GM18870 (cell line): ENCODE data around the gene AMIGO1.
A peak's percentile ranks its signal among the peaks of the same experiment; 100 is the strongest.

ENCODE experiments used
- ATAC-seq: cut with Tn5 transposase; IDR thresholded peaks from one replicate; pipeline ENCODE4 v1.9.1; 2021; ENCODE audit warnings: moderate library complexity; ENCODE audit not compliant: unreplicated experiment

AMIGO1 gene

DNA sequence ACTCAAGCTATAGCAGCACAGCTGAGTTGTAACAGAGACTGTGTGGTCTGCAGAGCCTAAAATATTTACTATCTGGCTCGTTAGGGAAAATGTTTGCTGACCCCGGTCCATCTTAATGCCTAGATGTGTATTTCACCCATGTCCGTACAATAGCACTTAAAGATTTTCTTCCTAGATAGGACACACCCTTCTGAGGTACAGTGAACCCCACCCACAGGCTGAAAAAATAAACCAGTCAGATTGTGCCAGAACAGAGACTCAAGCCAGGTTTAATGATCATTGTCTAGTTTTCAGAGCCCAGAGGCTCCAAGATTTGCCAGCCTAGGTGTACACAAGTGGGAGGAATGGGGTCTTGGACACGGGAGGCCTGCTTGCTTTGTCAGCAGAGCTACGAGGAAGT is 5.6 kb downstream of the AMIGO1 start:
- no peak for ATAC-seq

DNA sequence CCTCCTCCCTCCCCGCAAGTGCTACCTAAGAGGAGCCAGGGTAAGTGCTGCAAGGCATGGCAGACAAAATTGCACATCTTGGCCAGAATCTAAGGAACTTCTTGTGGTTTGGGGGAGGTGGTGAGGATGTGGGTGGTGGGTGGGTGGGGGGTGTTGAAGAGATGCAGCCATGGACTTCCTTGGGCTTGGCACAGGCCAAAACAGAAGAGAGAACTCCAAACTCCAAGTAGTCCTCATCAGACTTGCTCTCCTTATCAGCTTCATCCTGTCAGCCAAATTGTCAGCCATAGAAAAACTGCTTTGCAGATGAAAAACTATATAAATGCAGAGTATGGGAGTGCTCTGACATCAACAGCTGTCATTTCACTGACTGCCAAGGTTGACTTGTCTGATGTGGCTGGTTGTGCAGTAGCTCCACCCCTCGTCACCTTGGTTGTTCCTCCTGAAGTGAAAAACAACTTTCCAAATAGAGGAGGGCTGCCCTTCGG is 7.1 kb downstream of the AMIGO1 start:
- ATAC-seq: no peak

DNA sequence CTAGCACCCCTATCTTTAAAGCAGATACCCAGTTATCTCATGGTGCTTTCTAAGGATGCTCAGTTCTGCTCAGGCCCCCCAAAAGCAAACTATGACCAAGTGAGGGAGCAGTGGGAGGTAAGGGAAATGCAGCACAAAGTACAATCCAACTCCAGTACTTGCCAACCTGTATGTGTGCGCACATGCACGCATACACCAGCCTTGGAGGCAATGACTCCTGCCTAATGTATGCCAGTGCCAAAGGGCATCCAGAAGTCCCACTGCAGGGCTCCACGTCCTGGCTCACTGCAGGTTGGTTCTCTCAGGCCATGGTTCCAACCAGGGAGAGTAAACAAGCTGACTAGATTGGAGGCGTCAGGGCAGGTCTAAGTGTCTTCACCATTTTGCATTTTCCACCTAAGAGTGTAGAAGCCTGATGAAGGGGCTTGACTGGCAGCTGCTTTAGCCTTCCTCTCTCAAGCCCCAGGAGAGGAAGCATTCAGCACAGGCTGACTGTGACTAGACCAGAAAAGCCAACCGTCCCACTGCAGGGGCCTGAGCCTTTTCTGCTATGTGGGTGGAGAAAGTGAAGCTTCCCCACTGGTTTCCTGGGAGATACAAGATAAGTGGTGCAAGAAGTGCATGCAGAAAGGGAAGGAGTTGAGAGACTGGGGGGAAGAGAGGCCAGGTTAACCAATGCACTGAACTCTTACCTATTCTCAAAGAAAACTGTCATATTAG is 7.7 kb downstream of the AMIGO1 start:
- ATAC-seq: no peak

DNA sequence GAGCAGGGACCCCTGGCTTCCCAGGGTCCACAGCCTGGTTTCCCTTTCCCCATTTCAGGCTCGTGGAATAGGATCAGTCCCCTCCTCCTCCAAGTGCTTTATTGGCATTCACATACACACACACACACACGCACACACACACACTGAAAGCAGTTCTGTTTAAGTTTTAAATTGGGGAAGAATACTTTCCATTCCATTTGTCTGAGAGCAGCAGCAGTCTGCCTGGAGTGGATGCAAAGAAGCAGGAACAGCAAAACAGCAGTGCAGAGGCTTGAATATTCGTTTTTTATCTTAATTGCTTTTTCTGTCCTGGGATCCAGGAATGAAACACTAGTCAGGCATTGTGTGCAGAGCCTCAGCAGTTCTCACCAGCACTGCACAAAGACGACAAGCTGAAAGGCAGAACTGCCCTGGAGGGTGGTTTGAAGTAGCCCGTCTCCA is 8.6 kb downstream of the AMIGO1 start:
- ATAC-seq: no peak

DNA sequence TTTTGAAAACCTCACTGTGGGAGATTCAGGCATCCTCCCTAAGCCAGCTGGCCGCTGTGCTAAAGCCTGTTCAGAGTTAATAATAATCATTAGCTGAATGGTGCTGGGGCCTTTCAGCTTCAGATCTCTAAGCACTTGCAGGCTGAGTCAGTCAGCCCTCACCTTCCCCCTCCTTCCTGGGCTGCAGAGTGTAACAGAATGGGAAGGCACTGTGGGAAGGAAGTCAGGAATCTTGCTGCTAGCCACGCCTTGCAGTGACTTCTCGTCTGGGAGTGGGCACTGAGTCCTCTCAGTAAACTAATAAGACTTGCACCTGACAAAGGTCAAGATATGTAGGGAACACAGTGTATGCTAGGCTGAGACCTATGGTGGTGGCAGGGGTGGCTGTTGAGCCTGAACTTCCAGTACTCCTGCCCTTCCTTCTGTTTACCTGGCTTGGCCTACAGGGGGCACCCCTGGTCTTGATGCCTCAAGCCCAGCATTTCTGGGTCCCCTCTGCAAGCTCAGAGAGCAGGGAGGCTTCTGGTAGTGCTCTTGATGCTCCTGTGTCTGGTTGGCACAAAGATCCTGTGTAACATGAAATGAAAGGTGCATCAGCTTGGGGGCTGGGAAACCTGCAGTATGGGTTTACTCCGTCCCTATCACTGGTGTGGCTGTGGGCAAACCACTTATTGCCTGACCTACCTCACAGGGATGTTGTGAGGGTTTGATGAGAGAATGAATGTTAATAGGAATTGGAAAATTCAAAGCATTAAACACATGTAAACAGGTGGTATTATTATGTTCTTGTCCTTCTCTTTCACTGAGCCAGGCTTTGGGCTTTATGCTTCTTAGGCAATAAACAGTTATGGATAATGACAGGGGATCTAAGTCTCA is 9.6 kb downstream of the AMIGO1 start:
- no peak for ATAC-seq

DNA sequence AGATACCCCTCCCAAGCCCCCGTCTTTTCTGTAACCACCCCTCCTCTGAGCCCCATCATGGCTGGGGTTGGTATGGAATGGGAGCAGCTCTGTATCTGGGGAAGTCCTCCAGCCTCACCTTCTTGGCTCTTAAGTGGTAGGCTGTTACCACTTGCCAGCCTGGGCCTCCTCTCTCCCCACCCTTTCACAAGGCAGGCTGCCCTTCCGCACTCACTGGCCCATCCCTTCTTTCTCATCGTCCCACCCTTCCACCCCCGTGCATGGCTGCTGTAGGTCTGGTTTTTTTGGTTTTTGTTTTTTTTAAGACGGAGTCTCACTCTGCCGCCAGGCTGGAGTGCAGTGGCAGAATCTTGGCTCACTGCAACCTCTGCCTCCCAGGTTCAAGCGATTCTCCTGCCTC is 10.4 kb downstream of the AMIGO1 start:
- ATAC-seq: no peak

DNA sequence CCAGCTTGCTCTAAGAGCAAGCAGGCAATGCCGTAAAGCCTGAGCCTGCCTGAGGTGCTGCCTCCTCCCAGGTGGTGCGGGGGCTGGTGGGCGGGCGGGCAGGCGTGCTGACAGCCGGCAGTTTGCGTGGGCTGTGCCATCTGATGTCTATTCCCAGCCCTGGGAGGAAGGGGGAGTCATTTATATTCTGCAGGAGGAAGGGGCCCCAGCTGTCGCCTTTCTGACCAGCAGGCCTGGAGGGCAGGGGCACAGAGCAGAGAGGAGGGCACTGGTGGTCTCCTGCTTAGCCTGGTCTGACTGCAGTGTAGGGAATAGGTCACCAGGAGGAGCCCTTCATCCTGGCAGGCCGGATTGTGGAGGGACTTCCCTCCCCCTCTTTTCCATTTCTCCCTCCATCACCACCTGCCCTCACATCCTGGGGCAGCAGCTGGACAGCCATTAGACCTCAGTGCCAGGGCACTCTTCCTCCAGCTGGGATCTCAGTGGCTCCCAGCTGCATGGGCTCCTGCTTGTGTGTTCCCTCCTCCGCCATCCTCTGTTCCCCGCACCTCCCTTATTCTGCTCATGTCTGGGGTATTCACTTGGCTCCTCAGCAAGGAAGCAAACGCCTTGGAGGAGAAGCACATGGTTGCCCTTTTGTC is 11.2 kb downstream of the AMIGO1 start:
- no peak for ATAC-seq

DNA sequence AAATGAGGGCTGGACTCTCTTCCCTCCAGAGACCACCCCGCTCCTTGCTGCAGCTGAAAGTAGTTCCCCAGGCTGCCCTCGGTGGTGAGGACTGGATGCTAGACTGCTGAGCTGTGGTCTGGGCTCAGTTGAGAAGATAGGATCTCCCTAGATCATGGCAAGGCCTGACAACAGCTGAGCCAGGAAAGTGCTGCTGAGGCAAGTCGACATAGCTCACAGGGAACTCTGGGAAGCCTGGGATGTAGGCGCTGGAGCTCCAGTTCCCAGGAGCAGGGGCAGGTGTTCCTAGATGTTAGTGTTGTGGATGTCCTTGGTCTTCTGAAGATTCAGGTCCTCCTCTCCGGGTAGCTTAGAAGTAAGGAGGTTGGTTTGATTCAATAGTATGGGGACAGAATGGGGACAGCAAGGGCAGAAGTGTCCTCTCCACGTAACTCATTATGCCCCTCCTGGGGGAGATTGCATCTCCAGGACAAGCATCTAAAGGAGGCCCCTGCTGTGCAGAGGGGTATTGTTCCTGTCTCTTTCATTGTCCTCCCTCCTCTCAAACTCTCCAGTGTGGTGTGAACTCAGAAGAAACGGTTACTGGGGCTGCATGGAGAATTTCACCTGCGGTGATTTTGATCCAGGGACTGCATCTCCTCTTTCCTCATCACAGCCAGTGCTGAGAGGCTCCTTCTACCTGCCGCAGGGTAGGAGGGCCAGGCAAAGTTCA is 11.9 kb downstream of the AMIGO1 start:
- no peak for ATAC-seq

DNA sequence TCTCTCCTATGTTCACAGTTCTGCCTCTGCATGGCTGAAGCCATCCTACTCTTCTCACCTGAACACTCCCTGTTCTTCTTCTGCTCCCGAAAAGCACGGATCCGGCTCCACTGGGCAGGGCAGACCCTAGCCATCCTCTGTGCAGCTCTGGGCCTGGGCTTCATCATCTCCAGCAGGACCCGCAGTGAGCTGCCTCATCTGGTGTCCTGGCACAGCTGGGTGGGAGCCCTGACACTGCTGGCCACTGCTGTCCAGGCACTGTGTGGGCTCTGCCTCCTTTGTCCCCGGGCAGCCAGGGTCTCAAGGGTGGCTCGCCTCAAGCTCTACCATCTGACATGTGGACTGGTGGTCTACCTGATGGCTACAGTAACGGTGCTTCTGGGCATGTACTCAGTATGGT is 13.8 kb downstream of the AMIGO1 start:
- ATAC-seq: no peak

DNA sequence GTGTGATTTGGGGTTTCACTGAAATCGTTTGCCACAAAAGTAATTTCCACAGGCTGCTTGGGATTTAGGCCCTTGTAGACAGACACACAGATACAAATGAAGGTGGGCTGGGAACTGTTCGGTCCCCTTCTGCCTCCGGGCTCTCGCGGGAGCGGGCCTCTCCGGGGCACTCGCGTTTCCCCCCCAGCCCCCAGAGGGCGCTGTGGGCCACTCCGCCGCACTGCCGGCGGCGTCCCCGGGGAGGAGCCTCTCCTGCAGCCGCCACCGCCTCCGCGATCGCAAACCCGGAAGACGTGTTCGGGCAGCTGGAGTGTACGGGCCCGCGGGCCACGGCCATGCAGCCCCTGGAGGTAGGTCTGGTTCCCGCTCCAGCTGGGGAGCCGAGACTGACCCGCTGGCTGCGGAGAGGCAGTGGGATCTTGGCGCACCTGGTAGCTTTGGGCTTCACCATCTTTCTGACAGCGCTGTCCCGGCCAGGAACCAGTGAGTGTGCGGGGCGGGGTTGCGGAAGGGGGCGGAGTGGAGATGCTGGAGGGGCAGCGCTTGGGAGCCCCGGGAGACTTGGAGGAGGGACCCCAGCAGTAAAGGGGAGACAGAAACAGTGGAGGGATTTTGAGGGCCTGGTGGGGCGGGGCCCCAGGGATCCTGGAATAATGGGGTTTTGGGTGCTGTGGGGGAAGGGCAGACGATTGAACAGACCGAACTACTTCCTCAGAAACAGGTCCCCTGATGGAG is 15.6 kb downstream of the AMIGO1 start, which contains the start of gene CYB561D1:
TSS of gene CYB561D1 (plus strand) at position 290 of the 735 bp plus-strand sequence. CDS start at position 336, 46 bp downstream.
- peak; percentile 72 for ATAC-seq

DNA sequence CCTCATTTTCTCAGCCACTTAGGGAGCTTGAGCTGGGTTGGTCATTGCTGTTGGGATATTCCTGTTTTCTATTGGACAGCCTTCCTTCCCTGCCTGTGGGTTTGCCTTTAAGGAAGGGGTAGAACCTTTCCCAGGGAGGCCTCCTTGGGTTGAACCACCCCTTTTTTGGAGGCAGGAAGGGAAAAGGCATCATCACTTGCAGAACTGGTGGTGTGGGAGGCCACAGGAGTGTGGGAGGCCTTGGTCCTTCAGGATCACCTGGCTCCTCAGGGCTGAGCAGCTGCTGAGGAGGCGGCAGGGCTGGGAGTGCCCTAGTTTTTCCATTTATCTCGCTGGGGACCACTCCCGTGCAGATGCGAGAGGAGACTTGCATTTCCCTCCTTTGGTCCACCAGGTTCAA is 16.3 kb downstream of the AMIGO1 start:
- no peak for ATAC-seq

DNA sequence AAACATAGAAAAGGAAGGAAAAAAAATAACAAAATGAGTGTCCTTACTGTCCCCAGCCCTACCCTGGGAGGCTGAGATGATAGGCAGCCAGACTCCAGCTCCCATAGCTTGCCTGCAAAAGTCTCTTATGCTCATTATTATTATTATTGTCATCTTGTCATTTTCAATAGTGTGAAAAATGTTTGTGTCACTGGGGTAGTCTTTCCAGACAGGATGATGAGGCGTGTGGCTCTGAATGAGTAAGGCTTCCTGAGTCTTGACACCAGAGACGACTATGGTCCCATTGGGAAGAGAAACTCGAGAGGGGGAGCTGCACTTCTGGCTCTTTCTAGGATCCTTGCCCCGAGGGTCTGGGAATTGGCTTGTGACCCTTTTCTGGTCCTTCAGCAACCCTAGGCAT is 16.7 kb downstream of the AMIGO1 start:
- ATAC-seq: no peak

DNA sequence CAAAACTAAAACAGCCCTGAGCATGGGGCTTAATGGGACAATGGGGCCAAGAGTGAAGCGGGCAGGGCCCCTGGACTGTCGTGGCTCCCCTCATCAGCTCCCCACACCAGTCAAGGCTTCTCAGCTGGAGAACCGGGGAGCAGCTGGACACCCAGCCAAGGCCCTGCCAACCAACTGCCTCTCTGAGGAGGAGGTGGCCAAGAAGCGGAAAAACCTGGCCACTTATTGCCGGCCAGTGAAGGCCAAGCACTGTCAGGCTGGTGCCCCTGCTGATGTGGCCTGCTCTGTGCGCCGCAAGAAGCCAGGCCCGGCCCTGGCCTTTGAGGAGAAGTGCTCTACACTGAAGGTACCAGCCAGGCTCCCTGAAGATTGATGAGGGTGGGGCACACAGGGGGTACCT is 18.2 kb downstream of the AMIGO1 start:
- no peak for ATAC-seq

DNA sequence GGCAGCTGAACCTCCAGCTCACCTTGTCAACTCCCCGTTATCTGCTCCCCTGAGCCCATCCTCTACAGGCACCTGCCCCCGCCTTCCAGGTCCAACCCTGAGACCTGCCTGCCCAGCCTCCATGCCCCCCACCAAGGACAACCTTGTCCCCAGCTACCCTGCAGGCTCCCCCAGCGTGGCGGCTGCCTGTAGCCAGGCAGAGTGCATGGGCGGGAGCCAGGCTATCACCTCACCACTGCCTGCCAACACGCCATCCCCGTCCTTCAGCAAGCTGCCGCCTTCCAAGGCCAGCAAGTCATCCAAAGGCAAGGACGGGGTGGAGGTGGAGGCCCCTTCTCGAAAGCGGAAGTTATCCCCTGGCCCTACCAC is 18.6 kb downstream of the AMIGO1 start:
- ATAC-seq: no peak

DNA sequence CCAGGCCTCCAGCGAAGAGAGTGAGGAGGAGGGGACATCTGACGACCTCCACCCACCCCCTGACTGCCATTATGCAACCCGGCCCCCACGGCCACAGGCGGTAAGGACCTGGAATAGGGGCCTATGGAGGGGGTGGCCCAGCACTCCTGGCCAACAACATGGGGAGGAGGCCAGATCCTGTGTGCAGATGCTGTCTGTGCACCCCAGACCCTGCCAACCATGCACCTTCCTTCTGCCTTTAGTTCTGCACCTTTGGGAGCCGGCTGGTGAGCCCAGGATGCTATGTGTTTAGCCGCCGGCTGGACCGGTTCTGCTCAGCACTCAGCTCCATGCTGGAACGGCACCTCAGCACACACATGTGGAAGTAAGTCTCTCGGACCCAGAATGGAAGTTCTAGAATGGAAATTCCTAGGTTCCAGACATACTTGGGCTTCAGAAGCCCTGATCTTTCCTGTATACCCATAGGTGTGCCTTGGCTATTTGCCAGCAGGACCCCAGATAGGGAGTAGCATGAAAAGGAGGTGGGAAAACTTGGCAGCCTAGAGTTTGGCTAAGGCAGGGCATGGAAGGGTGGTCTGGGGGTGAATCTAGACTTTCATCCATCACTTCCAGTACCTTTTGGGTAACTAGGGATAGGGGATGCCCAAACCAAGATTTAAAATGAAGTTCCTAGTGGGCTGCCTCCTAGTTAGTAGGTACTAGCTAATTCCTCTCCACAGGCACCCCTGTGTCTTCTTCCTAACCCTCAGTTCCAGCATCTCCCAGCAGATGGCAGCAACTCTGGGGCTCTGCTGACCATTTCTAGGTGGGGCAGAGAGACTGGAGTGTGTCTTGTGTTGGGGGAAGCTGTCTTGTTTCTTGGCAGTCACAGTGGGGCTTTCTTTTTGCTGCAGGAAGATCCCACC is 19.2 kb downstream of the AMIGO1 start:
- no peak for ATAC-seq

DNA sequence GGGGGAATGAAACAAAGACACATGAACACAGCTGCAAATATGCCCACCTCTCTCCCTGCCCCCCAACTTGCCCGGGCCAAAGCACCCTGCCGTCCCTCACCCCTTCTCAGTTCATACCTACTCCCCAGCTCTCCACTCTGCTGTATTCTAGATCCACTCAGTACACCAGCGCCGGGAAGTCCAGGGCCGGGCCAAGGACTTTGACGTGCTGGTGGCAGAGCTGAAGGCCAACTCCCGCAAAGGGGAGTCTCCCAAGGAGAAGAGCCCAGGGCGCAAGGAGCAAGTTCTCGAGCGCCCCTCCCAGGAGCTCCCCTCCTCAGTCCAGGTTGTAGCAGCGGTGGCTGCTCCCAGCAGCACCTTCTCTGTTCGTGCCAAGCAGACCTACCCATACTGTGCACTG is 20.8 kb downstream of the AMIGO1 start:
- ATAC-seq: no peak

DNA sequence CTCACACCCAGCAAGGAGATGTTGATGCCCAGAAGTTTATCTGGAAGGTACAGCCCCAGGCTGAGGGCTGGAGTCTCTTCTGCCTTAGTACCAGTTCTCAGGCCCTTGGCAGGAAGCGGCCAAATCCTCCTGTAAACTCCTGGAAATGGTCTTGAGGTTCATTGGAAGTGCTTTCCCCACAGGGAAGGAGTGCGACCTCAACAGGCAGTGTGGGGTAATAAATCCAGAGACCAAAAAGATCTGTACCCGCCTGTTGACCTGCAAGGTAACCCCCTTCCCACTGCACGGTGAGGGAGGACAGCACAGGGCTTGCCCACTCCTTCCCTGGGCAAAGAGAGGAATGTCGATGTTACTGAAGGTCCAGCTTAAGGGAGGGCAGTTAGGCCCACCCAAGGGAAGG is 21.3 kb downstream of the AMIGO1 start:
- no peak for ATAC-seq

DNA sequence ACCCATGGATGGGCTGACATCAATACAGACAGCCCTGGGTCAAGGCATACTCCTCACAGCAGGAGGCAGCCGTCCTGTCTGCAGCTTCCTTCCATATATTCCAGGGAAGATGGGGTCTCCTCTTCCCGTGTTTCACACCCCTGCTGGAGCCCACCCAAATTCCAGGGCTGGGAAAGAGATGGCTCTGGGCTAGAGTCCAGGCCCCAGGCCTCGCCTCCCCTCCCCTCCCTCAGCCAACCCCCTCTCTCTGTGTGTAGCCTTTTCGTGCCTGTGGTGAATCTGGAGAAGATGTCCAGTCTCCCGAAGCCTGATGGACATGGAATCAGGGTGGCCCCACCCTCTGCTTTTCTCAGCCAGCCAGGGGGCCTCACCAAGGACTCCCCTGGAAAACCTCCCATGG is 22.3 kb downstream of the AMIGO1 start:
- ATAC-seq: no peak

DNA sequence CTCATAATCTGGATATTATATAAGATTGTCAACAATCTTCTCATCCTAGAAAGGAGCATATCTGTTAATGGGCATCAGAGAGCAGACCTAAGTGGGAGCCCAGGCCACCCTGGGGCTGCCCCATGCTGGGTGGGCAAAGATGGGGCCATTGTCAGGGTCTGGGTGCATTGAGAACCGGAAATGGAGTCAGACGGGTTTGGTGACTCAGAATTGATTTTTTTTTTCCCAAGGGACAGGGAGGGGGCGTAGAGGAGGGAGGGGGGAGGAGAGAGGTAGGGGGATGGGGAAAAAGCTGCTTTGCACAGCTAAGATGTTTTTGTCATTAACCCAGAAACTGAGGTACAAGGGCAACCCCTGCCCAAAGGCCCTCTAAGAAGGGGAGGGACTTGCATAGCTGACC is 24.5 kb downstream of the AMIGO1 start:
- ATAC-seq: no peak
